Effector memory CD4-positive, alpha-beta T cell (primary cell): ENCODE results near the gene MAP3K1.
A peak's percentile ranks its signal among the peaks of the same experiment; 100 is the strongest.

Experiments used
- DNase-seq, 3 donors: peaks; one replicate each; pipeline ENCODE4 v3.0.0-alpha.2; 2020
- H3K27ac ChIP-seq: 2 replicates; pipeline ENCODE4 v1.7.0; 2013; ENCODE audit warnings: mild to moderate bottlenecking, low read length, moderate library complexity; ENCODE audit not compliant: insufficient read depth, poor library complexity, severe bottlenecking
- H3K27me3 ChIP-seq: replicated peaks from 2 replicates; pipeline ENCODE4 v1.7.0; 2013; ENCODE audit warnings: mild to moderate bottlenecking, low read length; ENCODE audit not compliant: insufficient read depth, control insufficient read depth, poor library complexity, severe bottlenecking
- H3K36me3 ChIP-seq: 2 replicates; pipeline ENCODE4 v1.7.0; 2013; ENCODE audit warnings: mild to moderate bottlenecking, low read length, moderate library complexity; ENCODE audit not compliant: control insufficient read depth, insufficient read depth
- H3K4me1 ChIP-seq: 2 replicates; pipeline ENCODE4 v1.7.0; 2013; ENCODE audit warnings: low read length, mild to moderate bottlenecking; ENCODE audit not compliant: control insufficient read depth, insufficient read depth, poor library complexity, severe bottlenecking
- H3K4me3 ChIP-seq: 2 replicates; pipeline ENCODE4 v1.7.0; 2013; ENCODE audit warnings: low read length, low read depth, mild to moderate bottlenecking; ENCODE audit not compliant: insufficient read depth, poor library complexity, severe bottlenecking
- H3K9me3 ChIP-seq: 2 replicates; pipeline ENCODE4 v1.7.0; 2013; ENCODE audit warnings: mild to moderate bottlenecking, low read length, moderate library complexity; ENCODE audit not compliant: control insufficient read depth

The MAP3K1 gene

DNA sequence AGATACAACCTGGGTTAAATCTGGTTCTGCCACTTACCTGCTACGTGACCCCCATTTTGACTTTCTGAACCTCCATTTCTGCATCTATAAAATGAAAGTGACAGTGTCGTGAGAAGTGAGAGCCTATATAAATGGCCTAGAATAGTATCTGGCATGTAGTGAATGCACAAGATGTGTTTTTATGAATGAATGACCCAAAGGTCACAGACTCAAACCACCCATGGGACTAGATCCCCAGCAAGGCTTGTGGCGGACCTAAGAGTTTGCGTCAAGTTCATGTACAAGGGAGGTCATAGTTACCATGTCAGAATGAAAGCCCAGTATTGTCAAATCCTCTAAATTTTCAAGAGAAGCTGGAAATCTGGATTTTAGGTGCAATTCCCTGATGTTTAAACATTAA, 82.9 kb downstream of the MAP3K1 start:
- Histone ChIP-seq H3K4me1 (no peaks in the 10 kb centered on the region), H3K4me3 (no peak overlapping the region), H3K27me3 (no peaks in the 10 kb centered on the region), H3K36me3 (peaks cover 8% of the 10 kb centered on the region), H3K27ac (no peak overlapping the region), H3K9me3 (no peaks in the 10 kb centered on the region)
- no peak for DNase-seq

DNA sequence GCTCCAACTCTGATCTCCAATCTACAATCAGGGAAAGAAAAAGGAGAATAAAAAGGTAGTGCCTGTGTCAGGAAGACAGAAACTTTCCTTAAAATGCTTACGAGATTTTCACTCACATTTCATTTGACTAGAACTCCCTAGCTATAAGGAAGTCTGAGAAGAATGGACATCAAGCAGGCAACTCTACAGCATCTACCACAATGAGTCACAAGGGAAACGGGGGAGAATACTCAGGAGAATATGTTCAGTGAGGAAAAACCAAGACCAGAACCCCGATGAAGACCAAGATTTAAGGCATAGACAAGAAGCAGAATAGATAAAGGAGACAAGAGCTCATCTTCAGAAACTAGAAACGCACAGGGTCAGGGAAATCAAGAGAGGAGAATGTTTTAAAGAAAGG, 85.0 kb downstream of the MAP3K1 start:
- Histone ChIP-seq H3K36me3 (no peaks in the 10 kb centered on the region), H3K27ac (no peak overlapping the region), H3K4me1 (no peaks in the 10 kb centered on the region), H3K27me3 (no peaks in the 10 kb centered on the region), H3K4me3 (no peak overlapping the region), H3K9me3 (no peaks in the 10 kb centered on the region)
- no peak for DNase-seq

- H3K4me1 ChIP-seq, result no peaks in the 10 kb centered on the region
- H3K4me3 ChIP-seq, result no peak overlapping the region
- no peaks in the 10 kb centered on the region for H3K9me3 ChIP-seq
- peak in 1 of 3 donors; percentile 4 for DNase-seq
- no peak overlapping the region for H3K27ac ChIP-seq
- H3K36me3 ChIP-seq, result no peaks in the 10 kb centered on the region
- H3K27me3 ChIP-seq, result no peaks in the 10 kb centered on the region
Measured at GRCh38 chr5:56900858-56901578, 85.7 kb downstream of the MAP3K1 start.

GRCh38 chr5:56908942-56909293, 93.6 kb downstream of the MAP3K1 start:
- peak overlapping the region; percentile 75 for H3K4me3 ChIP-seq
- no peaks in the 10 kb centered on the region for H3K9me3 ChIP-seq
- H3K36me3 ChIP-seq, result no peaks in the 10 kb centered on the region
- peaks cover 17% of the 10 kb centered on the region for H3K4me1 ChIP-seq
- peak overlapping the region; percentile 75 for H3K27ac ChIP-seq
- H3K27me3 ChIP-seq, result no peaks in the 10 kb centered on the region
- no peak for DNase-seq

GRCh38 chr5:56909294-56910209, 94.2 kb downstream of the MAP3K1 start, which contains the start of gene SETD9:
SETD9 (plus strand) TSS chr5:56909596; CDS start chr5:56909646, 50 bp downstream.
- Histone ChIP-seq H3K27me3 (no peaks in the 10 kb centered on the region), H3K4me3 (peak within 1 kb of the TSS; percentile 75), H3K36me3 (no peaks in the 10 kb centered on the region), H3K9me3 (no peaks in the 10 kb centered on the region), H3K27ac (peak within 1 kb of the TSS; percentile 75), H3K4me1 (peaks cover 17% of the 10 kb centered on the region)
- DNase-seq, result peak; percentile 78 to 89 (median 84)

GRCh38 chr5:56910210-56910965, 95.0 kb downstream of the MAP3K1 start:
- Histone ChIP-seq H3K36me3 (no peaks in the 10 kb centered on the region), H3K27ac (peak overlapping the region; percentile 75), H3K4me3 (peak overlapping the region; percentile 75), H3K27me3 (no peaks in the 10 kb centered on the region), H3K9me3 (no peaks in the 10 kb centered on the region), H3K4me1 (peaks cover 17% of the 10 kb centered on the region)
- DNase-seq, result peak in 2 of 3 donors; percentile 3 to 22

DNA sequence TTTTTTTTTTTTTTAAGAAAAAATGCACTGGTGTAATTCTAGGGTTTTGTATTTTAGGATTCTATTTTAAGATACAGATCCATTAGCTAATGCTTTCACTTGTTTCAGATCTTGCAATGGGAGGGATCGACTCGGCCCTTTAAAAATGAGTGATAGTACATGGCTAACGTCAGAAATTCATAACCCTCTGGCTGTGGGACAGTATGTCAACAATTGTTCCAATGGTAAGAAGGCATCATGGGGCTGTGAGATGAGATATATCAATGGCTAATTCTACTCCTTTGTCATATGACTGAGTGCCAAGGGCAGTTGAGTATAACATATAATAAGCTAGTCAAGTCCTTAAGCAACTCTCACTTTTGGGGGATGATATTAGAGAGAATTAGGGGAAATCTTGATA, 98.4 kb downstream of the MAP3K1 start:
- Histone ChIP-seq H3K27me3 (no peaks in the 10 kb centered on the region), H3K4me3 (no peak overlapping the region), H3K27ac (no peak overlapping the region), H3K36me3 (no peaks in the 10 kb centered on the region), H3K4me1 (peaks cover 17% of the 10 kb centered on the region), H3K9me3 (no peaks in the 10 kb centered on the region)
- no peak for DNase-seq

DNA sequence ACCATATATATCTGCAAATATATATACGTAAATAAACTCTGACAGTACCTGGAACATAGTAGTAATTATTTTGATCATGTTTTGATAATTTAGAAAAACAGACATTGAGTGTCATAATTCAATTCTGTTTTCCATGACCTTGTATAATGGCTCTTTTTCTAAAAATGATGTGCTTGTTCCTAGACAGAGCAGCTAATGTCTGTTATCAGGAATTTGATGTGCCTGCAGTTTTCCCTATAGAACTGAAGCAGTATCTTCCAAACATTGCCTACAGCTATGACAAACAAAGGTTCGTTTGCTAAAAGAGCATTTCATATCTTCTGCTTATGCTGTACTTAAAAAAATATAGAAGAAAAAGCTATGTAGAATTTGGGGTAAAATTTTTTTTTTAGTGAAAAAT, 99.3 kb downstream of the MAP3K1 start:
- H3K27ac ChIP-seq, result no peak overlapping the region
- DNase-seq, result no peak
- peaks cover 12% of the 10 kb centered on the region for H3K4me1 ChIP-seq
- no peaks in the 10 kb centered on the region for H3K27me3 ChIP-seq
- no peaks in the 10 kb centered on the region for H3K9me3 ChIP-seq
- H3K4me3 ChIP-seq, result no peak overlapping the region
- no peaks in the 10 kb centered on the region for H3K36me3 ChIP-seq

- DNase-seq, result no peak
- H3K36me3 ChIP-seq, result peaks cover 3% of the 10 kb centered on the region
- no peaks in the 10 kb centered on the region for H3K4me1 ChIP-seq
- H3K9me3 ChIP-seq, result no peaks in the 10 kb centered on the region
- H3K27me3 ChIP-seq, result no peaks in the 10 kb centered on the region
- no peak overlapping the region for H3K27ac ChIP-seq
- H3K4me3 ChIP-seq, result no peak overlapping the region
Measured at GRCh38 chr5:56917534-56917933, 102.2 kb downstream of the MAP3K1 start.
